Liver (tissue), 9 donors: ENCODE data around the gene RFFL. TPM values are rescaled to one million over a fixed set of nuclear protein-coding genes. Genes with fewer than 3 reads are reported as not detected.
A peak's percentile ranks its signal among the peaks of the same experiment; 100 is the strongest.

Experiments used
- DNase-seq: peaks from one replicate; pipeline ENCODE4 v3.0.0-alpha.2; 2017; ENCODE audit warnings: low spot score
- H3K27ac ChIP-seq, 2 donors: one replicate each; pipeline ENCODE4 v1.7.0; 2013; ENCODE audit warnings: inconsistent platforms in 2 of 2, low read length in 2 of 2, control low read depth in 1 of 2, low read depth in 1 of 2, mild to moderate bottlenecking in 1 of 2
- H3K27me3 ChIP-seq, 4 donors: one replicate each; pipeline versions ENCODE4 v1.6.1 to v1.7.0; 2013; ENCODE audit warnings: low read length in 3 of 4, inconsistent platforms in 1 of 4, mild to moderate bottlenecking in 1 of 4, moderate library complexity in 1 of 4; ENCODE audit not compliant: control insufficient read depth in 4 of 4, insufficient read depth in 4 of 4
- H3K36me3 ChIP-seq, 4 donors: one replicate each; pipeline versions ENCODE4 v1.6.1 to v1.7.0; 2013; ENCODE audit warnings: low read length in 3 of 4, mild to moderate bottlenecking in 3 of 4, low read depth in 1 of 4, moderate library complexity in 1 of 4; ENCODE audit not compliant: control insufficient read depth in 4 of 4, insufficient read depth in 3 of 4
- H3K4me1 ChIP-seq, 4 donors: one replicate each; pipeline versions ENCODE4 v1.6.1 to v1.7.0; 2013; ENCODE audit warnings: low read length in 3 of 4, mild to moderate bottlenecking in 3 of 4, moderate library complexity in 1 of 4; ENCODE audit not compliant: control insufficient read depth in 4 of 4, insufficient read depth in 4 of 4
- H3K4me3 ChIP-seq, 3 donors: one replicate each; pipeline versions ENCODE4 v1.6.1 to v1.7.0; 2013; ENCODE audit warnings: low read length in 3 of 3, control low read depth in 1 of 3, low read depth in 1 of 3, mild to moderate bottlenecking in 1 of 3
- H3K9ac ChIP-seq, 2 donors: one replicate each; pipeline ENCODE4 v1.7.0; 2013; ENCODE audit warnings: low read length in 2 of 2, mild to moderate bottlenecking in 2 of 2, moderate library complexity in 2 of 2, control low read depth in 1 of 2, low read depth in 1 of 2
- H3K9me3 ChIP-seq, 4 donors: one replicate each; pipeline versions ENCODE4 v1.6.1 to v1.7.0; 2013; ENCODE audit warnings: low read length in 3 of 4; ENCODE audit not compliant: control insufficient read depth in 4 of 4
- ATF3 ChIP-seq: IDR thresholded peaks from 2 replicates; pipeline ENCODE4 v1.6.1; 2016; ENCODE audit warnings: antibody characterized with exemption
- EGR1 ChIP-seq, 2 donors: IDR thresholded peaks; 2 replicates each; pipeline ENCODE4 v1.6.1; 2016 to 2018; ENCODE audit warnings: antibody characterized with exemption in 2 of 2, low read depth in 2 of 2
- FOXA1 ChIP-seq: IDR thresholded peaks from 2 replicates; pipeline ENCODE4 v1.6.1; 2016; ENCODE audit warnings: antibody characterized with exemption
- FOXA2 ChIP-seq: IDR thresholded peaks from 2 replicates; pipeline ENCODE4 v1.6.1; 2016; ENCODE audit warnings: antibody characterized with exemption
- HNF4A ChIP-seq, 2 donors: conservative IDR thresholded peaks; 2 replicates each; pipeline ENCODE4 v1.6.1; 2016; ENCODE audit warnings: antibody characterized with exemption in 2 of 2, mild to moderate bottlenecking in 2 of 2
- HNF4G ChIP-seq: IDR thresholded peaks from 2 replicates; pipeline ENCODE4 v1.6.1; 2016; ENCODE audit warnings: antibody characterized with exemption
- JUND ChIP-seq, 2 donors: IDR thresholded peaks; 2 replicates each; pipeline ENCODE4 v1.6.1; 2016; ENCODE audit warnings: antibody characterized with exemption in 2 of 2
- NR2F2 ChIP-seq: IDR thresholded peaks from 2 replicates; pipeline ENCODE4 v1.6.1; 2016; ENCODE audit warnings: antibody characterized with exemption
- RAD21 ChIP-seq, 2 donors: IDR thresholded peaks; 2 replicates each; pipeline ENCODE4 v1.6.1; 2016; ENCODE audit warnings: antibody characterized with exemption in 2 of 2, mild to moderate bottlenecking in 2 of 2
- RXRA ChIP-seq, 2 donors: IDR thresholded peaks; 2 replicates each; pipeline ENCODE4 v1.6.1; 2017 to 2018; ENCODE audit warnings: antibody characterized with exemption in 2 of 2, mild to moderate bottlenecking in 1 of 2
- SP1 ChIP-seq: IDR thresholded peaks from 2 replicates; pipeline ENCODE4 v1.6.1; 2018; ENCODE audit warnings: antibody characterized with exemption, mild to moderate bottlenecking
- TAF1 ChIP-seq: conservative IDR thresholded peaks from 2 replicates; pipeline ENCODE4 v1.6.1; 2016; ENCODE audit warnings: antibody characterized with exemption, mild to moderate bottlenecking
- YY1 ChIP-seq: IDR thresholded peaks from 2 replicates; pipeline ENCODE4 v1.6.1; 2016; ENCODE audit warnings: antibody characterized with exemption, mild to moderate bottlenecking
- whole genome bisulfite sequencing: extraction: QIAGEN DNeasy Blood & Tissue Kit; methylation state at CpG from one replicate; pipeline ENCODE4 v1.1.7; 2013; 5-methylcytosine and 5-hydroxymethylcytosine counted together
- polyA plus RNA-seq, 2 donors: library from polyadenylated mRNA; stranded (reverse) in 1 of 2; unstranded in 1 of 2; fragments of 200-250 nt in 1 of 2; fragments of >200 nt in 1 of 2; fragmentation: Nextera tagmentation in 1 of 2; extraction: Ambion mirVana in 1 of 2; gene quantifications; one replicate each; pipeline versions ENCODE4 v1.2.1 to v1.2.3, GENCODE V29; 2013 to 2015
- total RNA-seq, 2 donors: library from RNA; depleted of rRNA; stranded (reverse); fragments of >200 nt; gene quantifications; one replicate each; pipeline ENCODE4 v1.2.3, GENCODE V29; 2014
- TF ChIP-seq, protein P1 (sequence below): IDR thresholded peaks from 2 replicates; pipeline ENCODE4 v1.6.1; 2016; ENCODE audit warnings: antibody characterized with exemption
- TF ChIP-seq, protein P2 (sequence below): fragments of 150-350 bp; IDR thresholded peaks from 2 replicates; pipeline ENCODE4 v1.5.1; 2017; ENCODE audit warnings: improper control_type of control experiment, low read depth, low read length; ENCODE audit not compliant: missing input control
- TF ChIP-seq, protein P3 (sequence below): IDR thresholded peaks from 2 replicates; pipeline ENCODE4 v1.6.1; 2016; ENCODE audit warnings: antibody characterized with exemption, mild to moderate bottlenecking
- donor health status: healthy.
- donor health status: healthy.
- donor health status: healthy.
- donor health status: healthy.
- donor health status: healthy.

Gene RFFL
- total and polyA plus RNA-seq, 4 donors: 15.9 to 28.0 (median 22.0) TPM

GRCh38 chr17:34980681-34981537 is 82.6 kb downstream of the RFFL start:
- Histone ChIP-seq H3K9ac (peak overlapping the region; percentile 67 to 79), H3K9me3 (no peaks in the 10 kb centered on the region), H3K27me3 (no peaks in the 10 kb centered on the region), H3K36me3 (peaks cover 0 to 4% (median under 1%) of the 10 kb centered on the region in 4 donors), H3K4me1 (peaks cover 2 to 15% (median 11%) of the 10 kb centered on the region in 4 donors), H3K4me3 (peak overlapping the region; percentile 45 to 89 (median 76)), H3K27ac (peak overlapping the region; percentile 92 to 95)
- under 1% methylated on average over 69 of the region's 69 CpGs for WGBS
- TF ChIP-seq SP1: peak; percentile 38
- peak; percentile 52 to 70 for TF ChIP-seq RAD21 (IDR thresholded peaks at IDR 0.05)
- TF ChIP-seq TAF1: peak; percentile 64
- TF ChIP-seq, protein P1, sequence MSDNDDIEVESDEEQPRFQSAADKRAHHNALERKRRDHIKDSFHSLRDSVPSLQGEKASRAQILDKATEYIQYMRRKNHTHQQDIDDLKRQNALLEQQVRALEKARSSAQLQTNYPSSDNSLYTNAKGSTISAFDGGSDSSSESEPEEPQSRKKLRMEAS: peak; percentile 48
- TF ChIP-seq FOXA1: no peak
- TF ChIP-seq NR2F2: peak; percentile 19
- TF ChIP-seq RXRA (IDR thresholded peaks at IDR 0.05): peak in 1 of 2 donors; percentile 43
- TF ChIP-seq ATF3: no peak
- TF ChIP-seq, protein P2, sequence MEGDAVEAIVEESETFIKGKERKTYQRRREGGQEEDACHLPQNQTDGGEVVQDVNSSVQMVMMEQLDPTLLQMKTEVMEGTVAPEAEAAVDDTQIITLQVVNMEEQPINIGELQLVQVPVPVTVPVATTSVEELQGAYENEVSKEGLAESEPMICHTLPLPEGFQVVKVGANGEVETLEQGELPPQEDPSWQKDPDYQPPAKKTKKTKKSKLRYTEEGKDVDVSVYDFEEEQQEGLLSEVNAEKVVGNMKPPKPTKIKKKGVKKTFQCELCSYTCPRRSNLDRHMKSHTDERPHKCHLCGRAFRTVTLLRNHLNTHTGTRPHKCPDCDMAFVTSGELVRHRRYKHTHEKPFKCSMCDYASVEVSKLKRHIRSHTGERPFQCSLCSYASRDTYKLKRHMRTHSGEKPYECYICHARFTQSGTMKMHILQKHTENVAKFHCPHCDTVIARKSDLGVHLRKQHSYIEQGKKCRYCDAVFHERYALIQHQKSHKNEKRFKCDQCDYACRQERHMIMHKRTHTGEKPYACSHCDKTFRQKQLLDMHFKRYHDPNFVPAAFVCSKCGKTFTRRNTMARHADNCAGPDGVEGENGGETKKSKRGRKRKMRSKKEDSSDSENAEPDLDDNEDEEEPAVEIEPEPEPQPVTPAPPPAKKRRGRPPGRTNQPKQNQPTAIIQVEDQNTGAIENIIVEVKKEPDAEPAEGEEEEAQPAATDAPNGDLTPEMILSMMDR: peak; percentile 40
- TF ChIP-seq, protein P3, sequence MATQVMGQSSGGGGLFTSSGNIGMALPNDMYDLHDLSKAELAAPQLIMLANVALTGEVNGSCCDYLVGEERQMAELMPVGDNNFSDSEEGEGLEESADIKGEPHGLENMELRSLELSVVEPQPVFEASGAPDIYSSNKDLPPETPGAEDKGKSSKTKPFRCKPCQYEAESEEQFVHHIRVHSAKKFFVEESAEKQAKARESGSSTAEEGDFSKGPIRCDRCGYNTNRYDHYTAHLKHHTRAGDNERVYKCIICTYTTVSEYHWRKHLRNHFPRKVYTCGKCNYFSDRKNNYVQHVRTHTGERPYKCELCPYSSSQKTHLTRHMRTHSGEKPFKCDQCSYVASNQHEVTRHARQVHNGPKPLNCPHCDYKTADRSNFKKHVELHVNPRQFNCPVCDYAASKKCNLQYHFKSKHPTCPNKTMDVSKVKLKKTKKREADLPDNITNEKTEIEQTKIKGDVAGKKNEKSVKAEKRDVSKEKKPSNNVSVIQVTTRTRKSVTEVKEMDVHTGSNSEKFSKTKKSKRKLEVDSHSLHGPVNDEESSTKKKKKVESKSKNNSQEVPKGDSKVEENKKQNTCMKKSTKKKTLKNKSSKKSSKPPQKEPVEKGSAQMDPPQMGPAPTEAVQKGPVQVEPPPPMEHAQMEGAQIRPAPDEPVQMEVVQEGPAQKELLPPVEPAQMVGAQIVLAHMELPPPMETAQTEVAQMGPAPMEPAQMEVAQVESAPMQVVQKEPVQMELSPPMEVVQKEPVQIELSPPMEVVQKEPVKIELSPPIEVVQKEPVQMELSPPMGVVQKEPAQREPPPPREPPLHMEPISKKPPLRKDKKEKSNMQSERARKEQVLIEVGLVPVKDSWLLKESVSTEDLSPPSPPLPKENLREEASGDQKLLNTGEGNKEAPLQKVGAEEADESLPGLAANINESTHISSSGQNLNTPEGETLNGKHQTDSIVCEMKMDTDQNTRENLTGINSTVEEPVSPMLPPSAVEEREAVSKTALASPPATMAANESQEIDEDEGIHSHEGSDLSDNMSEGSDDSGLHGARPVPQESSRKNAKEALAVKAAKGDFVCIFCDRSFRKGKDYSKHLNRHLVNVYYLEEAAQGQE: peak; percentile 18
- peak; percentile 31 for TF ChIP-seq YY1
- peak; percentile 66 for DNase-seq

- H3K9ac ChIP-seq: peak within 1 kb of the TSS; percentile 67 to 79
- peaks cover 0 to 3% (median 0%) of the 10 kb centered on the region in 4 donors for H3K36me3 ChIP-seq
- no peaks in the 10 kb centered on the region for H3K27me3 ChIP-seq
- under 1% methylated on average over 39 of the region's 39 CpGs for WGBS
- H3K27ac ChIP-seq: peak within 1 kb of the TSS; percentile 92 to 95
- H3K4me3 ChIP-seq: peak within 1 kb of the TSS; percentile 45 to 89 (median 76)
- no peaks in the 10 kb centered on the region for H3K9me3 ChIP-seq
- peaks cover 2 to 15% (median 11%) of the 10 kb centered on the region in 4 donors for H3K4me1 ChIP-seq
- peak; percentile 93 for DNase-seq
- TF ChIP-seq YY1 (peak; percentile 44), TAF1 (peak; percentile 81), HNF4A (conservative IDR thresholded peaks at IDR 0.05) (no peak), FOXA1 (no peak), SP1 (peak; percentile 59), EGR1 (IDR thresholded peaks at IDR 0.05; ENCODE audit: low read depth in 2 of 2) (peak; percentile 73 to 77), NR2F2 (no peak), RXRA (IDR thresholded peaks at IDR 0.05) (no peak), ATF3 (no peak), JUND (IDR thresholded peaks at IDR 0.05) (no peak), HNF4G (no peak), FOXA2 (no peak)
- TF ChIP-seq, protein P3: peak; percentile 47
- TF ChIP-seq, protein P1: peak; percentile 94
- TF ChIP-seq, protein P2: no peak
Observed at GRCh38 chr17:34980353-34980680, 83.2 kb downstream of the RFFL start, which contains the start of gene LIG3. Gene LIG3 (plus strand): TSS chr17:34980512. CDS start chr17:34983006, 2,494 bp downstream.
